ENCODE data around the gene PER2. TPM values are rescaled to one million over a fixed set of nuclear protein-coding genes. Genes with fewer than 3 reads are reported as not detected.

Gene PER2
- total RNA-seq, 1 donor from 2014 or later: 21.6 TPM

DNA sequence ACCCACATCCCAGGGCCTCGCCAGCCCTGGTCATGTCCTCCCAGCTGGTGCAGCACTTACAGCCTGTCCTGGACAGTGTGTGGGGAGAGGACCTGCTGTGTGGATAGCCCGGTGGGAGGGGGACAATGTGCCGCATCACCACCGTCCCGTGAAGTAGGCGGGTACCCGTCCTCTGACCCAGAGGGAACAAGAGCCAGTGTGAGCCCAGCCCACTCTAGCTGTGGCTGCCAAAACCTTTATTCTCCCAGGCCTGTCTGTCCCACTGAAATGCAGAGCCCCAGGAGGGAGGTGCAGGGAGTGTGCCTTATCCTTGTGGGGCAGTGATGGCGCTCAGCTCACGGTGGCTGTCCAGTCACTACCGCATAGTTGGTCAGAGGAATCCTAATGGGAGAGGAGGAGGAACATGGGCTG, 33.6 kb upstream of the PER2 start:
- peaks cover 2 to 14% of the 10 kb centered on the region in 2 donors for H3K36me3 ChIP-seq
- TF ChIP-seq, protein P1, sequence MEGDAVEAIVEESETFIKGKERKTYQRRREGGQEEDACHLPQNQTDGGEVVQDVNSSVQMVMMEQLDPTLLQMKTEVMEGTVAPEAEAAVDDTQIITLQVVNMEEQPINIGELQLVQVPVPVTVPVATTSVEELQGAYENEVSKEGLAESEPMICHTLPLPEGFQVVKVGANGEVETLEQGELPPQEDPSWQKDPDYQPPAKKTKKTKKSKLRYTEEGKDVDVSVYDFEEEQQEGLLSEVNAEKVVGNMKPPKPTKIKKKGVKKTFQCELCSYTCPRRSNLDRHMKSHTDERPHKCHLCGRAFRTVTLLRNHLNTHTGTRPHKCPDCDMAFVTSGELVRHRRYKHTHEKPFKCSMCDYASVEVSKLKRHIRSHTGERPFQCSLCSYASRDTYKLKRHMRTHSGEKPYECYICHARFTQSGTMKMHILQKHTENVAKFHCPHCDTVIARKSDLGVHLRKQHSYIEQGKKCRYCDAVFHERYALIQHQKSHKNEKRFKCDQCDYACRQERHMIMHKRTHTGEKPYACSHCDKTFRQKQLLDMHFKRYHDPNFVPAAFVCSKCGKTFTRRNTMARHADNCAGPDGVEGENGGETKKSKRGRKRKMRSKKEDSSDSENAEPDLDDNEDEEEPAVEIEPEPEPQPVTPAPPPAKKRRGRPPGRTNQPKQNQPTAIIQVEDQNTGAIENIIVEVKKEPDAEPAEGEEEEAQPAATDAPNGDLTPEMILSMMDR (IDR thresholded peaks at IDR 0.05): no peak
- DNase-seq (ENCODE audit: low spot score in 2 of 2): peak in 1 of 2 donors; percentile 59
- H3K27me3 ChIP-seq: no peaks in the 10 kb centered on the region
- H3K4me1 ChIP-seq: peaks cover 6 to 11% of the 10 kb centered on the region in 2 donors
- H3K4me3 ChIP-seq: peak overlapping the region in 1 of 2 donors; percentile 92
- no peak overlapping the region for H3K27ac ChIP-seq
- intact Hi-C loops (cut with DNase I): no loop called here
- no peaks in the 10 kb centered on the region for H3K9me3 ChIP-seq

DNA sequence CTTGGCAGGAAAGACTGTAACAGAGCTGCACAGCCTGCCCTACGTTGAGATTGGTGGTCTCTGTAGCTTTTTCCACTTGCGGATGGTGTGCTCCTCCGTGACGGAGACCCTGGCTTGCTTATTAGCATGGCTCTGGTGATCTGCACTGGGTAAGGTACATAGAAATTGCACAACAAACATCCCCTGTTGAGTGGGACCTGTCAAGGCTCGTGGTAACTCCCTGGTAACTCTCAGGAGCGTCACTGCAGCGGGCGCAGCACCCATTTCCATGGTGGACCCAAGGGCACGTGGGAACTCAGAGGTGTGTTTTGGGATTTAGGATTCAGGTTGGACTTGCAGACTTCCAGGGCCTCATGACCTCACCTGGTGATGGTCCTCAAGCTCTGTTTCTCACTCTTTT, 33.1 kb upstream of the PER2 start:
- Histone ChIP-seq H3K27ac (no peak overlapping the region), H3K36me3 (peaks cover 0 to 9% of the 10 kb centered on the region in 2 donors), H3K9me3 (no peaks in the 10 kb centered on the region), H3K4me3 (peak overlapping the region; percentile 92 to 96), H3K4me1 (peaks cover 6 to 11% of the 10 kb centered on the region in 2 donors), H3K27me3 (no peaks in the 10 kb centered on the region)
- peak in 1 of 2 donors; percentile 50 for DNase-seq (ENCODE audit: low spot score in 2 of 2)
- intact Hi-C loops (cut with DNase I): no loop called here
- TF ChIP-seq, protein P1 (IDR thresholded peaks at IDR 0.05): no peak

DNA sequence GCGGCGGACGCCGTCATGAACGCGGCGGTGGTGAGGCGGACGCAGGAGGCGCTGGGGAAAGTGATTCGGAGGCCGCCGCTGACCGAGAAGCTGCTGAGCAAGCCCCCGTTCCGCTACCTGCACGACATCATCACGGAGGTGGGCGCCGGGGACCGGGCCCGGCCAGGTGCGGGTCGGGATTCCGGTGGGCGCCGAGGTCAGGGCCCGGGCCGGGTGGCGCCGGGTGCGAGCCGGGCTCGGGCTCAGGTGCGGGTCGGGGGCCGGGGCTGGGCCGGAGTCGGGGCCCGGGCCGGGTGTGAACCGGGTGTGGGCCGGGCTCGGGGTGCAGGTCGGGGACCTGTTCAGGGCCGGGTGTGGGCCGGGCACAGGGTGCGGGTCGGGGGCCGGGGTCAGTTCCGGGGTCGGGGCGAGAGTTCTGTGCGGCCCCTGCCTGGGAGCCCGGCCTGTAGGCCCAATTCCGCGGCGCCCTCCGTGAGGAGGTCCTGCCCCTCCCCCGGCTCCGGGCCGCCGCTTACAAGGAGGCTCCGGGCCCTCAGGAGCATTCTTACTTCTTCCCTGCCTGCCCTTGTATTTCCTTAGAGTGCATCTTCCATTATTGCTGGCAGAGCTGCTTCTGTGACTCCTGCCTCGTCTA, 32.4 kb upstream of the PER2 start:
- intact Hi-C loops (cut with DNase I): loop anchor here (1.0 kb wide), 1 partner anchor 31 kb away; no protein-coding TSS in a partner anchor
- H3K27me3 ChIP-seq: no peaks in the 10 kb centered on the region
- H3K4me3 ChIP-seq: peak overlapping the region; percentile 92 to 96
- peaks cover 6 to 11% of the 10 kb centered on the region in 2 donors for H3K4me1 ChIP-seq
- H3K36me3 ChIP-seq: peaks cover 0 to 3% of the 10 kb centered on the region in 2 donors
- TF ChIP-seq, protein P1 (IDR thresholded peaks at IDR 0.05): no peak
- peak in 1 of 2 donors; percentile 67 for DNase-seq (ENCODE audit: low spot score in 2 of 2)
- peak overlapping the region in 1 of 2 donors; percentile 64 for H3K27ac ChIP-seq
- H3K9me3 ChIP-seq: no peaks in the 10 kb centered on the region

DNA sequence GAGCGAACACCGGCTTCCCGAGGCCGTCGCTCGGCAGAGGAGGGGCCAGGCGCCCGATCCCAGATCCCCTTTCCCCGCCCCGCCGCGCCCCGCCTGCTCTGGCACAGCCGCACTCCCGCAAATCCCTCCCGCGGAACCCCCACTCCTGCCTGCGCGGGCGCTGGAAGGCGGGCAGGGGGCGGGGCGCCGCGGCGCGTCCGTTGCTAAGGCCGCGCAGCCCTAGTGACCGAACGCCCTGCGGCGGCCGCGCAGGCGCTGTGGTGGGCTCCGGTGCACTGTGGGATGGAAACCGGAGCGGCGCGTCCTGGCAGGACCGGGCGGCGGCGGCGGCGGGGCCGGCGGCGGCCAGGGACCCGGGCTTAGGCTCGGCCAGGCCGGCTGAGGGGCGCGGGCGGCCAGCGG, 31.8 kb upstream of the PER2 start, which contains the start of gene TRAF3IP1:
TRAF3IP1 (plus strand) TSS at position 273 of the 402 bp plus-strand sequence. CDS start 145 bp downstream, outside the sequence.
- H3K27ac ChIP-seq: peak within 1 kb of the TSS in 1 of 2 donors; percentile 64
- peaks cover 6 to 11% of the 10 kb centered on the region in 2 donors for H3K4me1 ChIP-seq
- peaks cover 0 to 3% of the 10 kb centered on the region in 2 donors for H3K36me3 ChIP-seq
- intact Hi-C loops (cut with DNase I): loop anchor here (1.0 kb wide), 1 partner anchor 31 kb away; no protein-coding TSS in a partner anchor
- DNase-seq (ENCODE audit: low spot score in 2 of 2): peak; percentile 67 to 96
- TF ChIP-seq, protein P1 (IDR thresholded peaks at IDR 0.05): no peak
- H3K4me3 ChIP-seq: peak within 1 kb of the TSS; percentile 92 to 96
- H3K9me3 ChIP-seq: no peaks in the 10 kb centered on the region
- H3K27me3 ChIP-seq: no peaks in the 10 kb centered on the region

DNA sequence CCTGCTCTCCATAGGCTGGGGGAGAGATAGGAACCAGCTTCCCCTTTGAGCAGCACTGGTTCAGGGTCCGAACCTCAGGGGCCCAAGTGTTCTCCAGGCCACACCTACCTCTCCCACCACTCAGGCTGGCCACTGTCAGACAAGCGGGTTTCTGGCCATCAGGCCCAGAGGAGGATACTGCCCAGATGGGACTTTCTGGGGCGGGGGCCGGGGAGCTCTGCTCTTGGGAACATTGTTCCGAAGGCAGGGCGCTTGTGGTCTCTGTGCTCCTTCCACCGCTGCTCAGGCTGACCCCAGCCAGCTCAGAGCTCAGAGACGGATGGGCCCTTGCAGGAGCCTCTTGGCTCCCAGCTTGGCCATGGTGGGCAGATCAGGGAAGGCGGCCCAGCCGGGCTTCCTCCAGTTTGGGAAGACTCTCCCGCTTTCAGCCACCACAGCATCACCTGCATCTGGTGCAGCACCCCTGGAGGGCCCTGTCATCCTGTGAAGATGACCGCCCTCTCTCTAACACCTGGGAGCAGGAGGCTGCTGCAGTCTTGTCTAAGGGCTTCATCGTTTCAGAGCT, 26.7 kb upstream of the PER2 start:
- TF ChIP-seq, protein P1 (IDR thresholded peaks at IDR 0.05): no peak
- no peaks in the 10 kb centered on the region for H3K36me3 ChIP-seq
- no peak overlapping the region for H3K4me3 ChIP-seq
- no peaks in the 10 kb centered on the region for H3K27me3 ChIP-seq
- H3K4me1 ChIP-seq: peaks cover 0 to 5% of the 10 kb centered on the region in 2 donors
- no peak overlapping the region for H3K27ac ChIP-seq
- peak in 1 of 2 donors; percentile 55 for DNase-seq (ENCODE audit: low spot score in 2 of 2)
- intact Hi-C loops (cut with DNase I): no loop called here
- H3K9me3 ChIP-seq: no peaks in the 10 kb centered on the region
